Left renal pelvis (tissue), 4 donors: ENCODE measurements around the gene DELE1. TPM values are rescaled to one million over a fixed set of nuclear protein-coding genes. Genes with fewer than 3 reads are reported as not detected.
"Not testable (repeated sequence)": the region's sequence is repeated elsewhere in the genome, so short reads cannot be mapped to it uniquely, and the experiment has no call there.

ENCODE experiments used
- DNase-seq, 4 donors: peaks; one replicate each; pipeline ENCODE4 v3.0.0-alpha.2; 2013; ENCODE audit warnings: low read depth in 4 of 4, low spot score in 3 of 4
- polyA plus RNA-seq, 4 donors: library from polyadenylated mRNA; unstranded; fragments of 120-200 nt; gene quantifications; one replicate each; pipeline ENCODE4 v1.2.1, GENCODE V29; 2013; ENCODE audit not compliant: insufficient read length in 4 of 4

Gene DELE1
- polyA plus RNA-seq, 4 donors: 87.1 to 130 (median 101) TPM

DNA sequence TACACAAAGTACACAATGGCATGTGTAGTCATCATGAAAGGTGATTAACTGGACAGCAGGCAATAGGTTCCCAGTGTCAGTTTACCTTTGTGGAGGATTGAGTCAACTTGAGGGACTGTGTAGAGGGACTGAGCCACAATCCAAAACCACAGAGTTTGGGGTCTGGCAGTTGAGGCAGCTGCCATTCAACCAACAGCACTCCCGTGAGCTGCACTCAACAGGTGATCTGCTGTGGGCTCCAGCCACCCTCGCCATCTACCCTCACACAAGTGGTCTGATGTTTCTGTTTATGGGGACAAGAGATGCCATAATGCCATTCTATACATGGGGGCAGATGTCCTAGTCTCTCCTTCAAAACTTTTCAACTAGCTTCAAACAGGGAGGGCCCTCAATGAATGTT, 2.9 kb upstream of the DELE1 start:
- no peak for DNase-seq

DNA sequence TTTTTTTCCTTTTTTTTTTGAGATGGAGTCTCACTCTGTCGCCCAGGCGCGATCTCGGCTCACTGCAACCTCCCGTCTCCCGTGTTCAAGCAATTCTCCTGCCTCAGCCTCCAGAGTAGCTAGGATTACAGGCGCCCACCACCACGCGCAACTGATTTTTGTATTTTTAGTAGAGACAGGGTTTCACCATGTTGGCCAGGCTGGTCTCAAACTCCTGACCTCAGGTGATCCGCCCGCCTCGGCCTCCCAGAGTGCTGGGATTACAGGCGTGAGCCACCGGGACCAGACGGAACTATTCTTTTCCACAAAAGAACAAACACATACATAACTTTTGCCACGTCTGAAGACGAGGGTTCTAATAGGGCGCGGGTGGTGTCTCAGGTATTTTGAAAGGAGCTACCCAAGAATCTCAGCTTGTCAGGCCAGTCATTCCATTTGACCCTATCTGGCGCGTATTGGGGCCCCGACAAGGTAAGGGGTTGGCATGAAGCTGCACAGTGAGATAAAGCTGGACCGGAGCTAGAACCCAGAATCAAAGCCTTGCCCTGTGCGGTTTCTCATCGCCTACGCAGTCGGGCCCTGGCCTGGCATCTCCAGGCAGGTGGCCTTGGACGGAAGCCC, 734 bp upstream of the DELE1 start:
- DNase-seq: not testable (repeated sequence)

DNA sequence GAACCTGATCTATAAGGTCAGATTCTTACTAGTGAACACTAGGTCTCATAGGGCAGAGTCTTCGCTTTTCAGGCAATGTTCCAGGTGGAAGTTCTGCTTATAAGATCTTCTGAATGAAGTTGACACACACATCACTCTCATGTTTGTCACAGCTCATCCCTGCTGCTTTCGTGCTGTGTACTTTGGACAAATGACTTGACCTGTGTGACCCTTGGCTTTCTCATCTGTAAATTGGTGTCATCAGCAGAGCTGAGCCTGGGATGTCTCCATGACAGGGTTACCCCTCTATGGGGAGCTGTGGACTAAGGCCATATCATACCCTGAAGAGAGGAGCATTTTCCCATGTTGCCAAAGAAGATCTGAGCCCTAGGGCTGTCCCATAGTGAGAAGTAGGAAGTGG, 2.8 kb downstream of the DELE1 start:
- no peak for DNase-seq

DNA sequence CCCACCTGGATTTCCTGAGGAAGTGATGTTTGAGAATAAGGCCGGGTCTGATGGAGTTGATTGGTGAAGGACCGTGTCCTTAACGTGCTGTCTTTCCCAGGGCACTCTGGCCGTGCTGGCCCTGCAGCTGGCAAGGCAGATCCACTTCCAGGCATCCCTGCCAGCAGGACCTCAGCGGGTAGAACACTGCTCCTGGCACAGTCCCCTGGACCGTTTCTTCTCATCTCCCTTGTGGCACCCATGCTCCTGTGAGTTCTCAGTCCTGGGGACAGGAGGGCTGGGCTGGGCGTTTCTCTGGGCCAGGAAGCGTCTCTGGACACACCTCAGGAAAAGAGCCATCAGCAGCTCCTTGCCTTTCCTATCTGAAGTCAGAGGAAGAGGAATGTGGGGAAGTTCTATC, 4.4 kb downstream of the DELE1 start:
- DNase-seq: no peak

DNA sequence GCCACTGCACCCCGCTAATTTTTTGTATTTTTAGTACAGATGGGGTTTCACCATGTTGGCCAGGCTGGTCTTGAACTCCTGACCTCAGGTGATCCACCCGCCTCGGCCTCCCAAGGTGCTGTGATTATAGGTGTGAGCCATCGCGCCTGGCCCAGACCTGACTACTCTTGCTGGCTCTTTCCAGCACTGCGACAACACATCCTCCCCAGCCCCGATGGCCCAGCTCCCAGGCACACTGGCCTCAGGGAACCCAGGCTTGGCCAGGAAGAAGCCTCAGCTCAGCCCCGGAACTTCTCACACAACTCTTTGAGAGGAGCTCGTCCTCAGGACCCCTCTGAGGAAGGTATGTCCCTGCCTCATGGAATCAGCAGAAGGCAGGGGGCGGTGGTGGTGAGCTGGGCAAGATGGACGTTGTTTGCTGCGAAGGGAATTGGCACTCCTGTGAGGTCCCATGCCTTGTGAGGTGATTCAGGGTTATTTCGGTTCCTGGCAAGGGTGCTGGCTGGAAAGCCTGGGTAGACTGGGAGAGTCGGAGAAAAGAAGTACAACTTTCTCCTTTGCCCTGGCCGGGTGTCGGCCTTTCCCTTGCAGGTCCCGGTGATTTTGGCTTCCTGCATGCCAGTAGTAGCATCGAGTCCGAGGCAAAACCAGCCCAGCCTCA, 5.9 kb downstream of the DELE1 start:
- DNase-seq: no peak

DNA sequence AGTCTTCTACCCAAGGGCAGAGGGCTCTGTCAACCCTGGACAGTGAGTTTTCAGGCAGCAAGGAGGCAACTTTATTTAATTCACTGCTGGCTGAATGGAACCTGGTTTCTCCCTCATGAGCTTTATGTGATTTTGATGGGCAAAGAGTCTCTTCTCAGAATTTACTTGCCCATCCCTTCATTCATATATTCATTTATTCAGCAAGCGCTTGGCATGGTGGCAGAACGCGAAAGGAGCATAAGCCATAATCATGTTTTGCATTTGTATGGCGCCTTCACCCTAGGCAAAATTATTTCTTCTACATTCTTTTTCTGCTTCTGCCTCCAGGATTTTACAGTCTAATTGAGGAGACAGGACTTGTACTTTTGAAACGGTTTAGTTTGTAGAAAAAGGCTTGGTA, 8.0 kb downstream of the DELE1 start:
- DNase-seq: no peak

DNA sequence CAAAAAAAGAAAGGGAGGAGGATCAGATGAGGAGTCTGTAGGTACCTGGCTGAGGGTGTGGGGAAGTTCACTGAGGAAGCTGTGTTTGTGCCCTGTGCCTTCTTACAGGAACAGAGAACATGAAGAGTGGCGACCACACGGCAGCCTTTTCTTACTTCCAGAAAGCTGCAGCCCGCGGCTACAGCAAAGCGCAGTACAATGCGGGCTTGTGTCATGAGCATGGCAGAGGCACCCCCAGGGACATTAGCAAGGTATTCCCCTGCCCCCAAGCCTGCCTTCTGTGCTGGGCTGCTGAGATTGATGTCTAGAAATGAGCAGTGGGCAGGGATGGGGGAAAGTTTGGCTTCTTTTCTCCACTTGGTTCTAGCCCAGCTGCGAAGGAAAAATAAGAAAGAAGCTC, 9.5 kb downstream of the DELE1 start:
- DNase-seq: no peak

DNA sequence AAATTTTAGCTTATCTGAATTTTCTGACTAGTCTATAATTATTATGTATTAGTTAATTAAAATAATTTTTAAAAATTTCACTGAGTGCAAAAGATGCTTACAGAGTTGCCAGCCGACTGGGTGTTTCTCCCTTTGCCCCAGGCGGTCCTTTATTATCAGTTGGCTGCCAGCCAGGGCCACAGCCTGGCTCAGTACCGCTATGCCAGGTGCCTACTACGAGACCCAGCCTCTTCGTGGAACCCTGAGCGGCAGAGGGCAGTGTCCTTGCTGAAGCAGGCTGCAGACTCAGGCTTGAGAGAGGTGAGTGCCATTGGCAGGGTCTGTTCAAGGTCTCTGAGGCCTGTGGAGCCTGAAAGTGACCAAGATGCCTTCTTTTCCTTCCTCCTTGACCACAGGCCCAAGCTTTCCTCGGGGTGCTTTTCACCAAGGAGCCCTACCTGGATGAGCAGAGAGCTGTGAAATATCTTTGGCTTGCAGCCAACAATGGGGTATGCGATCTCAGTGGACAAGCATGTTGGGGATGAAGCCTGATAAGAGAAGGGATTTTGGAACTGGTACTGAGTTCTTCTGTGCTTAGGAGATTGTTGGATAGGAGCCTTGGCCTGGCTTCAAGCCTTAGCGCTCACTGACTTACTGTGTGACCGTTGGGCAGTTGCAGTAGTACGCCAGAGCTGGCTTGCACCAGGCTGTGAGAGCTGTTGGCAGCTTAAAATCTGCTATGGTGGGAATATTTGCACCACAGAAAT, 10.6 kb downstream of the DELE1 start:
- no peak for DNase-seq

DNA sequence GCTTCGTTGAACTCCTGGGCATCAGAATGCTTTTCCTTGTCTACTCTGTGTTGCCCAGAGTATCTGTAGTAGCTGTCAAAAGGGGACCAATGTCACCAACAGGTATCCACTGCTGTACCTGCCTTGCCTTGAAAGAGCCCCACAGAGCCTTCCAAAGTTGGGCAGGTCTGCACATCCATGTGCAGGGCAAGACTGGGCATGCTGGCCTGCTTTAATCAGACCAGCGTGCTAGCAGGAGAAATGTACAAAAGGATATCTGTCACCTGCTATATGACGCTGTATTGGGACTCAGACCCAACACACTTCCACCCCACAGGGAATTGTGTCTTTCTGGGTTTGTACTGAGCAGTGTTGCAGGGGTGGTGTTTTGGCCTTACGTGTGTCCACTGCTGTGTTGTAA, 11.9 kb downstream of the DELE1 start:
- DNase-seq: no peak

DNA sequence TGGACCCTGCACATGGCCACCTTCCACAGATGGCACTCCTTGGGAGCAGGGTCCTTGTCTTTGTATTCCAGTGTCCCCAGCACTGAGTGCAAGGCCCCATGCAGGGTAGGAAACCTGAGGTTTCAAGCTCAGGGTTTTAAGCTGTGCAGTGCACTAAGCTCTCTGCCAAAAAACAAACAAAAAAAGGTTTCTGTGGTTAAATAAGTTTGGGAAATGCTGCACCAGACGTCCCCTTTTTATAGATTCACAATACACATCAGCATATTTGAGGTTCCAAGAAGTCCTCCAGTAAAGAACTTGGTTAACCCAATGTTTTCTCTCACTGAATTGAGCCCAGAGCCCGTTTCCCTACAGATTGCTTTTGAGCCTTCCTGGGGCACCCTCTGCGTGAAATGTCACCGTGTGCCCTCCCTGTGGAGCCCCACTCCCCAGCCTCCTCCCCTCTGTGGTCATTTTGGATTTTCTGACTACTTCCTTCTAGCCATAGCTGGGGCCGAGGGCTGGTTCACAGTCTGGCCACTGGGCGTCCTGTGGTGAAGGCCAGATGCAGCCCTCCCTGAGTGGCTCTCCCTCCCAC, 17.1 kb downstream of the DELE1 start:
- DNase-seq: no peak

DNA sequence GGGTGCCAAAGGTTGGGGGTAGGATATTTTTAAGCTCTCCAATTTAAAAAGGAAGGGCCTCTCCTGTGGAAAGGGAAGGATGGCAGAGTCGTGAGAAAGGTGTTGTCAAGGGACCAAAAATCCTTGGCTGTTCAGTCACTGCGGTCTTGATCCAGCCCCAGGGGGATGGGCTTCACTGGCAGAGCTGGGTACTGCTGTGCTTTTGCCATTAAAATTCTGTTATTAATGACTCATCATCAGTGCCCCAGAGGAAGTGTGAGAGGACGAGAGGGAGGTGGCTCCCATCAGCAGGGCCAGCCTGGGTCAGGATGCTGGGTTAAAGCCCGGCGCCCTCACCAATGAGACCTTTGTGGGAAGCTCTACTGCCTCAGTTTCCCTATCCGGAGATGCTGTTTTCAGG, 17.6 kb downstream of the DELE1 start:
- DNase-seq: no peak

DNA sequence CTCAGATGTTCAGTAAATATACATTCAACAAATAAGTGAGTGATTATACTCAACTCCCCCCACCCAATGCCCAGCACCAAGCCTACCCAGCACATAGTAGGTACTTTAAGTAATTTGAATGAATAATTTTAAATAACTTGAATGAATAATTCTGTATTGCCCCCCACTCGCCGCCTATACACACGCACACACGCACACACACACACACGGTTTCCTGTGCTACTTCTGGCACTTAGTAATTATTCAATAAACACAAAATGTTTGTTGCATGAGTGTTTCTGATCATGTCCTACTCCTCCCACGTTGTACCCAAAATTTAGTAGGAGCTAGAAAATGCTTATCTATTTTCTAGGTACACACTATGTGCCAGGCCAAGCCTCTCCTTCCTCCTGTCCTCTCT, 18.1 kb downstream of the DELE1 start:
- DNase-seq: no peak

DNA sequence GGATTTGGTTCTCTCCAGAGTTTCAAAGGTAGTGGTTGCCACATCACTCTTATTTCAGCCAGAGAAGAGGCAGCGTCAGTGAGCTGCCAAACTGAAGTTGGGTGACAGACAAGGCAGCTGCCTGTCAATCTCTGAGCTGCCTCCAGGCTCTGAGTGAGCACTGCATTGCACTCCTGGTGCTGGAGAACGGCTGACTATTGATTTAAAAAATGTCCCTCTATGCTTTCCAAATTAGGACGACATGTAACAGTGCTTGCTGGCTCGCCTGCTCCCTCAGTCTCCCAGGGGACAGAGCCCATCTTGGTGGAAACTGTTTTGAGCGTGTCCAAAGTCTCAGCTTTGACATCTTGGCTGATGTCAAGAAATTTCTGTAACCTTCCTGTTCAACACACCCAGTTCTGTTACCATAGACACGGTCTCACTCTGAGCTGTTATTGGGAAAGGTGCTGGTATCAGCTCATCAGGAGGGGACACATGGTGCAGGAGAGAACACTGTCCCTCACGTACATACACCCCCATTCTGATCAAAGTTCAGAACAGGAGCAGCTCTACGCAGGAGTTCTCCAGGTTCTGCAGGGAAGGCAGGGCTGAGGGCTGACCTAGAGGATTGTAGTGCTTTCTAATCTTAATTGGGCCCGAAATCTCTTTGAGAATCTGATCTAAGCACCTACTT, 18.6 kb downstream of the DELE1 start:
- DNase-seq: no peak

DNA sequence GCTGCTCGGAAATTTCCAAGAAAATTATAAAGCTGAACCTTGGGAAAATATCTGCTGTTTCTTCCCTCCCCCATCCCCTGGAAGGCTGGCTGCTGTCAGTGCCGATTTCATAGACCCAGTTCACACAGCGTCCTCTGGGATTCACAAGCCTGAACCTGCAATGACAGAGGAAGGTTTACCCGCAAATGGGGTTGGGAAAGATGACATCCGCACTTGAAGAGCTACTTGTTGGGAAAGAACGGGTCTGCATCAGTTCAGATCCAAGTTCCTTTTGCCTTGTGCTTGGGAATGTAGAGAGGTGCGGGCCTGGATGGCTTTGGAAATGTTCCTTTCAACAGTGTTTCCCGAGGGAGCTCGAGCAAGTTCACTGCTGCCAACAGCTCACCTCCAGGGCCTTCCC, 20.4 kb downstream of the DELE1 start:
- no peak for DNase-seq

DNA sequence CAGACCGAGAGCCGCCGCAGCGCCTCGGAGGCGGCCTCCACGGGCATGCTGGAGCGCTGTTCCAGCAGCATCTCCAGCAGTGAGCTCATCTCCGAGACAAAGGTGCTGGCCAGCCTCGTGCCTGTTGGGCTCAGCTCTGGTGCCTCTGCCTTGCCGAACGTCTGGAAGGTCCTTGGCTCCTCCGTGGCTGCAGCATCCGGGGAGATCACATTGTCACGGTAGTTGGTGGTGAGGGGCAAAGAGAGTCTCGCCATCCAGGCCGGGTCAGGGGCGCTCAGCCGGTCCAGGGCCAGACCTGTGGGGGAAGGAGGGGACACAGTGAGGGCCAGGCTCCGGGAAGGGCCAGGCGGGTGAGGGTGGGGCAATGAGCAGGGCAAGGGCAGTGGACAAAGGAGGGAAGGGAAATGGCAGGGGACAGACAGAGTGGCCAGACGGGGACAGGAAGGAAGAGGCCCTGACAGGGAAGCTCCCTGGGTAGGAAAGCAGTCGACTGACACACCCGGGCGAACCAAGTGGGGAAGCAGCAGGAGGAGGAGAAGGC, 21.9 kb downstream of the DELE1 start:
- peak in 1 of 4 donors; percentile 15 for DNase-seq

DNA sequence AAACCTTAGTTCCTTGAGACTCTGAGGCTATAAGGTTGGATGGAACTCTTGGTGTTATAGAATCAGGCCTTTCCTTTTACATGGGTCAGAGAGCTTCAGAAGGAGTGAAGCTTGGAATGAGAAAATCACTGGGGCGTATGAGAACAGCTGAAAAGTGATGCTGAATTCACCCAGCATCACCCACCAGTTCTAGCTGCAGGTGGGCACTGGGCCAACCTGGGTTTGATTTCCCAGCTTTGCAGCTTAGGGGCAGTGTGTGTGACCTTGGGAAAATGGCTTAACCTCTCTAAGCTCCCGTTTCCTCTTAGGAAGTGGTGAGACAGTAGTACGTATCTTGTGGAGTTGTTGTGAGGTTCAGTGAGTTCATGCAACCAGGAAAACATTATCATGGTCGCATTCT, 23.6 kb downstream of the DELE1 start:
- no peak for DNase-seq

DNA sequence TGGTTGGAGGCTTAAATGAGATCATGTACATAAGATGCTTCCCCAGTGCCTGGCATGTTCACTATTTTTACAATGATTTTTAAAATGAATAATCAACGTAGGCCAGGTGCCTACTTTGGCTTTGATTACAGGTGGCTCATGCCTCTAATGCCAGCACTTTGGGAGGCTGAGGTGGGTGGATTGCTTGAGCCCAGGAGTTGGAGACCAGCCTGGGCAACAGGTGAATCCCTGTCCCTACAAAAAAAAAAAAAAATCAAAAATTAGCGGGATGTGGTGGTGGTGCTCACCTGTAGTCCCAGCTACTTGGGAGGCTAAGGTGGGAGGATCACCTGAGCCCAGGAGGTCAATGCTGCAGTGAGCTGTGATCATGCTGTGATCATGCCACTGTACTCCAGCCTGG, 25.1 kb downstream of the DELE1 start:
- no peak for DNase-seq

DNA sequence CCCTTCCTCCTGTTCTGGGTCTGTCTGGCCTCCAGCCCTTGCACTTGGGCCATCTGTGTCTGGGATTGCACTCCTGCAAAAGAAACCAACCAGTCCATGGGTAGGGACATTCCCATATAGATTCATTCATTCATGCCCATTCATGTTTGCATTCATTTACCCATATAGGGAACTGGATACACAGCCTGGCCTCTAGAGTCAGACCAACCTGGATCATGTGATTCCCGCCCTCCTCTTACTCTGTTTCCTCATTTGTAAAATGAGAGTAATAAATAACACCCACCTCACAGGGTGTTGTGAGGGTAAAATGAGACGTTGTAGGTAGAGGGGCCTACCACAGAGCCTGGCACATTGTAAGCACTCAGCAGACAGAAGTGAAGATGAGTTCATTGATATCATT, 25.8 kb downstream of the DELE1 start:
- DNase-seq: no peak

DNA sequence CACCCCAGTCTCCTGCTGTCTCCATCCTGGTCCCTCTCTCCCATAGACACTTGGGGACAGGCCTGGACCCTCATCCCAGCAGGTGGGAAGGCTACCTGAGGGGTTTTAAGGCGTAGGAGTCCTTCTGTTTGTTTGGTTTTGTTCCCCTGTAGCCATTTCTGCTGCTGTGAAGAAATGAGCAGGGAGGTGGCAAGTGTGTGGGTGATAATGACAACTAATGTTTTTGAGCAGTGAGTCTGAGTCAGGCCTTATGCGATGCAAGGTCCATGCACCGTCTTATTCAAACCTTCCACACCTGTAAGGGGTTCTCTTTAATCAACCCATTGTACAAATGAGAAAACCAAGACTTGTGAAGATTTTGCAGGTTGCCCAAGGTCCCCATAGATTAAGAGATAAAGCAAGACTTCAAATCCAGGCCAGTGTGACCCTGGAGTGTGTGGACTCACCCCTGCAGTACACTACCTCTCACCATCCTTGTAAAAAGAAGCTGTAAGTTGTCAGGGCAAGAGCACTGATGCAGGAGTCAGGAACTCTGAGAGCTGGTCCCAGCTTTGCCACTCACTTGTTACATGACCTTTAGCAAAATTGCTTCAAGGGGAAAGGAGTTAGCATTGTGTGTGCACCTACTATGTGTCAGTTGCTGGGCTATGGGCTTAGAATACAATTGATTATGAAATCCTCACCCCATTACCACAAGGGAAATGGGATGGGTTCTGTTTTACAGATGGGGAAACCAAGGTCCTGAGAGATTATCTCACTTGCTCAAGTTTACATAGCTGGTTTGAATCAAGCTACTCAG, 26.7 kb downstream of the DELE1 start:
- DNase-seq: no peak

DNA sequence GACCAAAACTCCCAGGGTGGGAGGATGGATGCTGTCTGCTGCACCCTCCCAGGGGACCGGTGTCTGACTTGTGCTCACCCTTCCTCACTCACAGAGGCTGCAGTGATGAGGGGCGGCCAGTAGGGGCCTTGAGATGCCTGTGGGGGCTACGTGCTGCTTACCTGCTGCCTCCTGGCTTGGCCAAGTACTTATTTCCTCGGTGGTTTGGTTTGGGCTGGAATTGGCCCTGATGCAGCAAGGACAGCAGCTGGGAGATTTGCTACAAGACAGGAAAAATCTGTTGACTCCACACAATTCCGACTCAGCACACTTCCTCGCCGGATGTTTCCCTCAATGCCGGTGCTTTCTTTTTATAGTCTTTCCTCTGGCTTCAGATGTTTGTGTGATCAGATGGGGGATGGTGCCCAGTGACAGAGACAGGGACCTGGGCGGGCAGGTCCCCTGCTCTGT, 27.7 kb downstream of the DELE1 start:
- DNase-seq: peak in 1 of 4 donors; percentile 40
